Endodermal cell (in vitro differentiated cells): ENCODE results near the gene CNIH3. TPM values are rescaled to one million over a fixed set of nuclear protein-coding genes. Genes with fewer than 3 reads are reported as not detected.

Experiments used
- DNase-seq: peaks from one replicate; pipeline ENCODE4 v3.0.0-alpha.2; 2017
- H3K27ac ChIP-seq: 2 replicates; pipeline ENCODE4 v1.5.1; 2013; ENCODE audit warnings: mild to moderate bottlenecking, low read depth, low read length, moderate library complexity
- H3K27me3 ChIP-seq: 2 replicates; pipeline ENCODE4 v1.6.1; 2013; ENCODE audit warnings: mild to moderate bottlenecking, low read length, moderate library complexity; ENCODE audit not compliant: insufficient read depth, control insufficient read depth, poor library complexity, severe bottlenecking
- H3K36me3 ChIP-seq: 2 replicates; pipeline ENCODE4 v1.7.0; 2013; ENCODE audit warnings: mild to moderate bottlenecking, low read length, moderate library complexity; ENCODE audit not compliant: control insufficient read depth, insufficient read depth
- H3K4me1 ChIP-seq: one replicate; pipeline ENCODE4 v1.7.0; 2013; ENCODE audit warnings: low read length; ENCODE audit not compliant: control insufficient read depth, insufficient read depth
- H3K4me3 ChIP-seq: 2 replicates; pipeline ENCODE4 v1.5.1; 2013; ENCODE audit warnings: mild to moderate bottlenecking, low read length, moderate library complexity
- H3K9ac ChIP-seq: 2 replicates; pipeline ENCODE4 v1.6.1; 2013; ENCODE audit warnings: mild to moderate bottlenecking, low read length, moderate library complexity; ENCODE audit not compliant: poor library complexity, severe bottlenecking; ENCODE audit errors: extremely low read depth
- H3K9me3 ChIP-seq: 2 replicates; pipeline ENCODE4 v1.6.1; 2013; ENCODE audit warnings: mild to moderate bottlenecking, low read length, moderate library complexity; ENCODE audit not compliant: control insufficient read depth
- H3K27ac Mint-ChIP-seq: 2 replicates; pipeline ENCODE4 v1.8.0; 2020; ENCODE audit warnings: mixed read lengths
- H3K27me3 Mint-ChIP-seq: 2 replicates; pipeline ENCODE4 v1.8.0; 2021; ENCODE audit warnings: mild to moderate bottlenecking, mixed read lengths; ENCODE audit not compliant: insufficient read depth
- H3K36me3 Mint-ChIP-seq: 2 replicates; pipeline ENCODE4 v1.8.0; 2020; ENCODE audit warnings: low read depth, mixed read lengths
- H3K4me1 Mint-ChIP-seq: 2 replicates; pipeline ENCODE4 v1.8.0; 2020; ENCODE audit warnings: mixed read lengths
- H3K4me3 Mint-ChIP-seq: 2 replicates; pipeline ENCODE4 v1.8.0; 2020; ENCODE audit warnings: mild to moderate bottlenecking, moderate library complexity, mixed read lengths
- H3K9me3 Mint-ChIP-seq: 2 replicates; pipeline ENCODE4 v1.8.0; 2020; ENCODE audit warnings: mild to moderate bottlenecking, mixed read lengths
- CTCF ChIP-seq: fragments of 200-600 bp; sonication (generic); conservative IDR thresholded peaks from 2 replicates; pipeline ENCODE4 v1.5.0; 2021; ENCODE audit warnings: antibody characterized with exemption, mild to moderate bottlenecking
- WGBS, 2 experiments: methylation state at CpG; one replicate each; pipeline versions ENCODE4 v1.1.5 to v1.1.7; 2013; ENCODE audit warnings: missing lambda C conversion rate in 2 of 2, mixed read lengths in 1 of 2; ENCODE audit not compliant: insufficient coverage in 1 of 2, insufficient read length in 1 of 2; 5-methylcytosine and 5-hydroxymethylcytosine counted together
- total RNA-seq, 2 donors: library from RNA; stranded (reverse); fragmentation: NEBNext Ultra II Directional in 1 of 2; extraction: Animal tissue kit (Norgen Biotek cat#: 25700) in 1 of 2; gene quantifications; 2 replicates in 1 of 2; 3 replicates in 1 of 2; pipeline ENCODE4 v1.2.1, GENCODE V29; 2021

The CNIH3 gene
- total RNA-seq, 2 donors from 2014 or later: 4.5 to 6.6 TPM

GRCh38 chr1:224583774-224584173, 32.3 kb upstream of the CNIH3 start:
- WGBS, 2 experiments: 83 to 92% methylated on average over 2 to 3 of the region's 3 CpGs
- TF ChIP-seq CTCF: no peak
- no peak overlapping the region for H3K27ac Mint-ChIP-seq

GRCh38 chr1:224585051-224585450, 31.1 kb upstream of the CNIH3 start:
- Mint-ChIP-seq H3K4me3 (no peak overlapping the region), H3K27ac (no peak overlapping the region), H3K4me1 (peaks cover 5% of the 10 kb centered on the region), H3K27me3 (no peaks in the 10 kb centered on the region), H3K9me3 (peaks cover 2% of the 10 kb centered on the region), H3K36me3 (no peaks in the 10 kb centered on the region)
- Histone ChIP-seq H3K9ac (no peak overlapping the region), H3K27me3 (no peaks in the 10 kb centered on the region), H3K27ac (no peak overlapping the region), H3K4me1 (no peaks in the 10 kb centered on the region), H3K9me3 (peaks cover 4% of the 10 kb centered on the region), H3K36me3 (no peaks in the 10 kb centered on the region), H3K4me3 (no peak overlapping the region)
- 95 to 96% methylated on average over 9 to 10 of the region's 10 CpGs for WGBS, 2 experiments
- no peak for DNase-seq
- TF ChIP-seq CTCF: no peak

More at GRCh38 chr1:224583774-224584173, 32.3 kb upstream of the CNIH3 start:
- Histone ChIP-seq H3K4me3 (no peak overlapping the region), H3K27me3 (no peaks in the 10 kb centered on the region), H3K9me3 (peaks cover 3% of the 10 kb centered on the region), H3K36me3 (no peaks in the 10 kb centered on the region), H3K27ac (no peak overlapping the region), H3K9ac (no peak overlapping the region), H3K4me1 (no peaks in the 10 kb centered on the region)
- DNase-seq: no peak
- no peak overlapping the region for H3K4me3 Mint-ChIP-seq
- H3K9me3 Mint-ChIP-seq: peaks cover 4% of the 10 kb centered on the region
- no peaks in the 10 kb centered on the region for H3K36me3 Mint-ChIP-seq
- H3K4me1 Mint-ChIP-seq: peaks cover 5% of the 10 kb centered on the region
- H3K27me3 Mint-ChIP-seq: no peaks in the 10 kb centered on the region

- Histone ChIP-seq H3K36me3 (no peaks in the 10 kb centered on the region), H3K4me3 (no peak overlapping the region), H3K27ac (no peak overlapping the region), H3K4me1 (no peaks in the 10 kb centered on the region), H3K9ac (no peak overlapping the region), H3K9me3 (peaks cover 8% of the 10 kb centered on the region), H3K27me3 (no peaks in the 10 kb centered on the region)
- H3K27ac Mint-ChIP-seq: no peak overlapping the region
- peaks cover 1% of the 10 kb centered on the region for H3K4me1 Mint-ChIP-seq
- DNase-seq: no peak
- H3K9me3 Mint-ChIP-seq: peaks cover 6% of the 10 kb centered on the region
- no peak overlapping the region for H3K4me3 Mint-ChIP-seq
- TF ChIP-seq CTCF: no peak
- no peaks in the 10 kb centered on the region for H3K36me3 Mint-ChIP-seq
- no peaks in the 10 kb centered on the region for H3K27me3 Mint-ChIP-seq
- WGBS, 2 experiments: 92 to 96% methylated on average over 1 to 3 of the region's 3 CpGs
These were observed 29.1 kb upstream of the CNIH3 start for GRCh38 chr1:224587051-224587450.
